MCF 10A (cell line): ENCODE results near the gene BCAS3. TPM values are rescaled to one million over a fixed set of nuclear protein-coding genes. Genes with fewer than 3 reads are reported as not detected.

Experiments
- BruUV-seq: library from RNA; stranded (reverse); fragments of 400-500 nt; replicated peaks from 2 replicates; lab custom pipeline; 2021; lab: Mats Ljungman, UMichigan
- CTCF ChIA-PET: fragments of 300-600 bp; sonication (Branson Sonifier 250); formaldehyde crosslinking; extraction: SDS; loops from one replicate; lab custom pipeline; 2021; ENCODE audit warnings: antibody characterized with exemption, inconsistent platforms; lab: Yijun Ruan, JAX
- POLR2A ChIA-PET: fragments of 300-600, 350-650 bp; sonication (Branson Sonifier 250); formaldehyde crosslinking; extraction: SDS; loops from one replicate; lab custom pipeline; 2020; ENCODE audit warnings: antibody characterized with exemption, inconsistent platforms; lab: Yijun Ruan, JAX
- DNase-seq: peaks from one replicate; pipeline ENCODE4 v3.0.0-alpha.2; 2018; ENCODE audit not compliant: unreplicated experiment
- H3K27ac Mint-ChIP-seq: one replicate; pipeline ENCODE4 v1.8.0; 2022; ENCODE audit warnings: mild to moderate bottlenecking, low read depth, mixed read lengths; ENCODE audit not compliant: unreplicated experiment
- H3K27me3 Mint-ChIP-seq: one replicate; pipeline ENCODE4 v1.8.0; 2022; ENCODE audit warnings: mixed read lengths; ENCODE audit not compliant: insufficient read depth, unreplicated experiment
- H3K36me3 Mint-ChIP-seq: one replicate; pipeline ENCODE4 v1.8.0; 2022; ENCODE audit warnings: mild to moderate bottlenecking, moderate library complexity, mixed read lengths; ENCODE audit not compliant: insufficient read depth, unreplicated experiment
- H3K4me1 Mint-ChIP-seq: one replicate; pipeline ENCODE4 v1.8.0; 2022; ENCODE audit warnings: mixed read lengths; ENCODE audit not compliant: insufficient read depth, unreplicated experiment
- H3K4me3 Mint-ChIP-seq: one replicate; pipeline ENCODE4 v1.8.0; 2022; ENCODE audit warnings: mild to moderate bottlenecking, moderate library complexity, mixed read lengths; ENCODE audit not compliant: unreplicated experiment
- H3K9me3 Mint-ChIP-seq: one replicate; pipeline ENCODE4 v1.8.0; 2022; ENCODE audit warnings: mixed read lengths; ENCODE audit not compliant: unreplicated experiment
- CTCF ChIP-seq: fragments of 200-600 bp; IDR thresholded peaks from one replicate; pipeline ENCODE4 v1.8.0; 2022; ENCODE audit warnings: antibody characterized with exemption, mild to moderate bottlenecking; ENCODE audit not compliant: unreplicated experiment
- intact Hi-C: fragments of 100-400 bp; cut with micrococcal nuclease; formaldehyde crosslinking; loops from 2 replicates; pipeline ENCODE4 v1.14.1; 2022
- total RNA-seq: library from RNA; stranded (reverse); gene quantifications from 2 replicates; pipeline ENCODE4 v1.2.3, GENCODE V29; 2022

The BCAS3 gene
- total RNA-seq, 1 experiment from 2014 or later = 14.6 TPM

GRCh38 chr17:60730273-60730672 lies 52.6 kb downstream of the BCAS3 start:
- no peak for TF ChIP-seq CTCF
- no peak for DNase-seq
- Mint-ChIP-seq H3K27ac (no peak overlapping the region), H3K27me3 (no peaks in the 10 kb centered on the region), H3K4me1 (peaks cover 5% of the 10 kb centered on the region), H3K36me3 (no peaks in the 10 kb centered on the region), H3K9me3 (no peaks in the 10 kb centered on the region), H3K4me3 (no peak overlapping the region)
- no TSS peak for BruUV-seq
- POLR2A ChIA-PET = no interaction called here
- CTCF ChIA-PET = no interaction called here
- intact Hi-C loops = no loop called here

DNA sequence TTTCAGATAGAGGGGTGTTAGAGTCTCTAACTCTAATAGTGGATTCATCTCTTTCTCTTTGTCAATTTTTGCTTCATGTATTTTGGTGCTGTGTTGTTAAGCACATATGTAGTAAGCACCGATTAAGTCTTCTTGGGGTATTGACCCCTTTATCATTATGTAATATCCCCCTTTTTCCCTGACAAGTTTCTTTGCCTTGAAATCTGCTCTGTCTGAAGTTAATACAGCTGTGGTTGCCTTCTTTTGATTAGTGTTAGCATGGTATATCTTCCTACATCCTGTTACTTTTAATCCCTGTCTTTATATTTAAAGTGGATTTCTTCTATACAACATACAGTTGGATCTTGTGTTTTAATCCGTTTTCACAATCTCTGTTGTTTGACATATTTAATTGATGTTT lies 60.6 kb downstream of the BCAS3 start:
- ChIA-PET CTCF (interaction anchor here (0.8 kb wide), 1 partner anchor 17 kb away, joined by 3 read pairs; no protein-coding TSS in a partner anchor), POLR2A (no interaction called here)
- peaks cover 6% of the 10 kb centered on the region for H3K36me3 Mint-ChIP-seq
- DNase-seq = no peak
- H3K9me3 Mint-ChIP-seq = no peaks in the 10 kb centered on the region
- no TSS peak for BruUV-seq
- H3K4me3 Mint-ChIP-seq = no peak overlapping the region
- H3K27me3 Mint-ChIP-seq = no peaks in the 10 kb centered on the region
- intact Hi-C loops = no loop called here
- H3K4me1 Mint-ChIP-seq = no peaks in the 10 kb centered on the region
- H3K27ac Mint-ChIP-seq = no peak overlapping the region
- TF ChIP-seq CTCF = no peak

DNA sequence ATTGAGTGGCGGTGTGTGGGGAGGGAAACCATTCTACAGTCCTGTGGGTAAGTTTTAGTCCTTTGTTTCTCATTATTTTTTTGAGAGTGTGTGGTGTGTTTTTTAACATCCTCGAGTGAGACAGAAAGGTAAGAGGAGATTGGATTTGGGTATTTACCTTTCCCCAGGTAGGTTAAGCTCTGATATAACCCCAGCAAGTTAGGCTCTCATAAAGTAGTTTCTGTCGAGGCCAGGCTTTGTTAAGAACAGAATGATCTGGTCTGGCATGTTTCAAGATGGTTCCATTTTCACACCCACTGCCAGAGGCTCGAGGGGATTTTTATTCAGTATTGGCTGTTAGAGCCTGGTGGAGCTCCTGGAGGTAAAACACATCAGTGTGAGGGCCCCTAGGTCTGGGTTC lies 62.9 kb downstream of the BCAS3 start:
- BruUV-seq = no TSS peak
- ChIA-PET CTCF (interaction anchor here (1.0 to 2.7 kb wide), 2 partner anchors 20 to 124 kb away, joined by 5 to 13 read pairs; no protein-coding TSS in a partner anchor), POLR2A (interaction anchor here (0.7 kb wide), 1 partner anchor 61 kb away, joined by 3 read pairs; no protein-coding TSS in a partner anchor)
- Mint-ChIP-seq H3K9me3 (no peaks in the 10 kb centered on the region), H3K27ac (no peak overlapping the region), H3K27me3 (no peaks in the 10 kb centered on the region), H3K4me3 (no peak overlapping the region), H3K4me1 (no peaks in the 10 kb centered on the region), H3K36me3 (peaks cover 6% of the 10 kb centered on the region)
- intact Hi-C loops = no loop called here
- no peak for TF ChIP-seq CTCF
- DNase-seq = no peak

- Mint-ChIP-seq H3K27ac (no peak overlapping the region), H3K27me3 (no peaks in the 10 kb centered on the region), H3K36me3 (peaks cover 6% of the 10 kb centered on the region), H3K9me3 (no peaks in the 10 kb centered on the region), H3K4me3 (no peak overlapping the region), H3K4me1 (no peaks in the 10 kb centered on the region)
- ChIA-PET POLR2A (interaction anchor here (0.7 kb wide), 1 partner anchor 62 kb away, joined by 3 read pairs; no protein-coding TSS in a partner anchor), CTCF (interaction anchor here (1.0 to 2.7 kb wide), 2 partner anchors 21 to 124 kb away, joined by 5 to 13 read pairs; no protein-coding TSS in a partner anchor)
- no TSS peak for BruUV-seq
- no peak for TF ChIP-seq CTCF
- intact Hi-C loops = no loop called here
- no peak for DNase-seq
These were observed 63.4 kb downstream of the BCAS3 start for GRCh38 chr17:60741031-60741430.
